GM12878 (cell line): ENCODE data around the gene NRP1. TPM values are rescaled to one million over a fixed set of nuclear protein-coding genes. Genes with fewer than 3 reads are reported as not detected.

Source experiments
- ATAC-seq: fragments of 200-7000 bp; cut with Tn5 transposase; 3 replicates; pipeline ENCODE4 v1.9.1; 2020; ENCODE audit warnings: mild to moderate bottlenecking, moderate library complexity
- BruUV-seq: library from RNA; stranded (reverse); fragments of 400-500 nt; replicated peaks from 2 replicates; lab custom pipeline; 2021; lab: Mats Ljungman, UMichigan
- CTCF ChIA-PET: fragments of 300-600 bp; sonication (Branson Sonifier 250); formaldehyde crosslinking; extraction: SDS; loops from one replicate; lab custom pipeline; 2021; ENCODE audit warnings: inconsistent platforms; lab: Yijun Ruan, JAX
- POLR2A ChIA-PET: fragments of 350-600 bp; formaldehyde crosslinking; extraction: SDS; loops from one replicate; lab custom pipeline; 2021; ENCODE audit warnings: inconsistent platforms; lab: Charles Lee
- RAD21 ChIA-PET: fragments of 300-600 bp; sonication (Branson Sonifier 250); formaldehyde crosslinking; loops from one replicate; lab custom pipeline; 2023; ENCODE audit warnings: antibody characterized with exemption; ENCODE audit not compliant: unreplicated experiment; lab: Charles Lee
- SMC1A ChIA-PET: fragments of 300-600 bp; sonication (Branson Sonifier 250); formaldehyde crosslinking; loops from one replicate; lab custom pipeline; 2023; ENCODE audit not compliant: unreplicated experiment, uncharacterized antibody; lab: Charles Lee
- DNase-seq: peaks from one replicate; pipeline ENCODE4 v3.0.0-alpha.2; 2011; ENCODE audit warnings: low read depth, low spot score
- FAIRE-seq: peaks from 3 replicates; lab custom pipeline; 2011; peaks lifted over from hg19 to GRCh38; lab: Jason Lieb, UNC
- H2AFZ ChIP-seq: 2 replicates; pipeline ENCODE4 v1.6.0; 2011; ENCODE audit warnings: low read depth, low read length, control low read depth; ENCODE audit not compliant: control insufficient read depth
- H3K27ac ChIP-seq: 2 replicates; pipeline ENCODE4 v1.5.1; 2011; ENCODE audit warnings: control low read depth; ENCODE audit not compliant: control insufficient read depth, insufficient read depth
- H3K27me3 ChIP-seq, 2 experiments: replicated peaks in 1 of 2; 2 replicates each; pipeline versions ENCODE4 v1.6.0 to v1.6.1; 2011; ENCODE audit warnings: low read length in 1 of 2; ENCODE audit not compliant: control insufficient read depth in 2 of 2, insufficient read depth in 2 of 2
- H3K36me3 ChIP-seq, 2 experiments: 2 replicates each; pipeline ENCODE4 v1.5.1; 2011; ENCODE audit warnings: low read length in 1 of 2; ENCODE audit not compliant: control insufficient read depth in 2 of 2, insufficient read depth in 2 of 2
- H3K4me1 ChIP-seq: 2 replicates; pipeline ENCODE4 v1.6.1; 2011; ENCODE audit warnings: mild to moderate bottlenecking, low read length, moderate library complexity, mixed read lengths; ENCODE audit not compliant: control insufficient read depth, insufficient read depth
- H3K4me2 ChIP-seq: 2 replicates; pipeline ENCODE4 v1.6.0; 2011; ENCODE audit warnings: control low read depth; ENCODE audit not compliant: control insufficient read depth, insufficient read depth
- H3K4me3 ChIP-seq: fragments of 200-600 bp; sonication (generic); 2 replicates; pipeline ENCODE4 v1.5.1; 2016
- H3K79me2 ChIP-seq: 2 replicates; pipeline ENCODE4 v1.6.0; 2011; ENCODE audit warnings: low read length; ENCODE audit not compliant: control insufficient read depth, insufficient read depth
- H3K9ac ChIP-seq: 2 replicates; pipeline ENCODE4 v1.8.0; 2011; ENCODE audit warnings: low read length, control low read depth, mixed read lengths; ENCODE audit not compliant: control insufficient read depth, insufficient read depth
- H3K9me3 ChIP-seq: replicated peaks from 3 replicates; pipeline ENCODE4 v1.5.1; 2011; ENCODE audit warnings: mild to moderate bottlenecking, low read length; ENCODE audit not compliant: control insufficient read depth, insufficient read depth
- H4K20me1 ChIP-seq: 2 replicates; pipeline ENCODE4 v1.6.0; 2011; ENCODE audit not compliant: control insufficient read depth, insufficient read depth
- CEBPZ ChIP-seq: fragments of 150-350 bp; IDR thresholded peaks from 2 replicates; pipeline ENCODE4 v1.6.1; 2016; ENCODE audit warnings: low read depth, low read length
- CHD2 ChIP-seq: IDR thresholded peaks from 2 replicates; pipeline ENCODE4 v1.6.1; 2011; ENCODE audit warnings: low read depth, low read length, improper control_type of control experiment, borderline replicate concordance
- CTCF ChIP-seq, 3 experiments: IDR thresholded peaks in 2 of 3; conservative IDR thresholded peaks in 1 of 3; 2 replicates each; pipeline ENCODE4 v1.5.1; 2011; ENCODE audit warnings: low read depth in 3 of 3, low read length in 3 of 3, mild to moderate bottlenecking in 3 of 3, control low read depth in 2 of 3, moderate library complexity in 2 of 3, inconsistent platforms in 1 of 3, mixed read lengths in 1 of 3; ENCODE audit not compliant: control insufficient read depth in 2 of 3, insufficient read depth in 1 of 3; ENCODE audit errors: extremely low read depth in 1 of 3
- E2F8 ChIP-seq: fragments of 450-650 bp; IDR thresholded peaks from 2 replicates; pipeline ENCODE4 v1.6.1; 2018; ENCODE audit warnings: mild to moderate bottlenecking, low read depth, moderate library complexity; ENCODE audit not compliant: partially characterized antibody
- MAX ChIP-seq: IDR thresholded peaks from 2 replicates; pipeline ENCODE4 v1.6.1; 2012; ENCODE audit warnings: low read depth, low read length, improper control_type of control experiment
- MXI1 ChIP-seq: fragments of 150-350 bp; IDR thresholded peaks from 2 replicates; pipeline ENCODE4 v1.6.1; 2011; ENCODE audit warnings: low read depth, mild to moderate bottlenecking, inconsistent platforms, low read length, improper control_type of control experiment
- SKIL ChIP-seq: fragments of 450-650 bp; IDR thresholded peaks from 2 replicates; pipeline ENCODE4 v1.6.1; 2017; ENCODE audit warnings: mild to moderate bottlenecking, low read depth, inconsistent platforms; ENCODE audit not compliant: poor library complexity, severe bottlenecking
- WGBS: methylation state at CpG from one replicate; pipeline ENCODE4 v1.1.6; 2016; ENCODE audit warnings: low lambda C conversion rate; ENCODE audit not compliant: insufficient replicate concordance, insufficient coverage; ENCODE audit errors: missing lambda C conversion rate; 5-methylcytosine and 5-hydroxymethylcytosine counted together
- in situ Hi-C: fragments of 300-500 bp; cut with MboI; formaldehyde crosslinking; loops from 9 replicates; pipeline ENCODE4 v1.14.3; 2018; ENCODE audit warnings: mixed read lengths
- intact Hi-C: fragments of 100-400 bp; cut with micrococcal nuclease; formaldehyde crosslinking; loops from one replicate; pipeline ENCODE4 v1.14.2; 2022; ENCODE audit not compliant: unreplicated experiment
- polyA plus RNA-seq, 11 experiments: library from polyadenylated mRNA; depleted of rRNA in 4 of 11; unstranded in 6 of 11; stranded (reverse) in 5 of 11; fragments of >200 nt; fragmentation: Nextera tagmentation in 4 of 11; fragmentation: Illumina TruSeq in 1 of 11; extraction: Ambion mirVana in 4 of 11; extraction: Trizol in 1 of 11; gene quantifications; 1 replicate in 1 of 11; 2 replicates in 10 of 11; pipeline versions ENCODE4 v1.2.1 to v1.2.3, GENCODE V29; 2011 to 2016; ENCODE audit warnings: inconsistent platforms in 2 of 11, missing spikeins in 2 of 11, low read depth in 1 of 11
- total RNA-seq, 4 experiments: library from RNA; depleted of rRNA in 3 of 4; stranded (reverse); fragments of >200 nt in 3 of 4; fragmentation: Illumina TruSeq in 1 of 4; extraction: Trizol in 1 of 4; gene quantifications; 2 replicates each; pipeline versions ENCODE4 v1.2.1 to v1.2.3, GENCODE V29; 2013 to 2021

Gene NRP1
- total and polyA plus RNA-seq, 10 of the 15 experiments (the other 5 are each of a cell fraction or from before 2014, with no cell fraction given), result 0.11 to 12.1 (median 0.52) TPM

GRCh38 chr10:33298110-33298509 lies 36.4 kb downstream of the NRP1 start:
- TF ChIP-seq MAX, result no peak
- TF ChIP-seq SKIL, result no peak
- TF ChIP-seq CHD2, result no peak
- no peak for TF ChIP-seq CTCF (IDR thresholded peaks at IDR 0.05 in 2 of 3, conservative IDR thresholded peaks at IDR 0.05 in 1 of 3; ENCODE audit: control insufficient read depth in 2 of 3, extremely low read depth in 1 of 3, insufficient read depth in 1 of 3, low read depth in 3 of 3, low read length in 3 of 3)
- TF ChIP-seq MXI1, result no peak
- TF ChIP-seq E2F8, result no peak
- TF ChIP-seq CEBPZ, result no peak
- no peaks in the 10 kb centered on the region for H3K36me3 ChIP-seq
- H3K4me1 ChIP-seq, result no peaks in the 10 kb centered on the region
- in situ Hi-C loops (no loop called here), intact Hi-C loops (no loop called here)
- H2AFZ ChIP-seq, result no peak overlapping the region
- no peak overlapping the region for H3K4me2 ChIP-seq
- H3K9ac ChIP-seq, result no peak overlapping the region
- CTCF ChIA-PET, result no interaction called here
- SMC1A ChIA-PET, result no interaction called here
- RAD21 ChIA-PET, result no interaction called here
- POLR2A ChIA-PET, result no interaction called here
- BruUV-seq, result no TSS peak
- H3K79me2 ChIP-seq, result no peaks in the 10 kb centered on the region
- no peaks in the 10 kb centered on the region for H3K9me3 ChIP-seq
- ATAC-seq (no peak), FAIRE-seq (no peak), DNase-seq (no peak)
- no peak overlapping the region for H3K27ac ChIP-seq
- WGBS, result 26% methylated on average over 6 of the region's 6 CpGs
- no peak overlapping the region for H3K4me3 ChIP-seq
- no peaks in the 10 kb centered on the region; the same call in 1 of the 2 replicates for H4K20me1 ChIP-seq
- H3K27me3 ChIP-seq, result no peaks in the 10 kb centered on the region; a peak in 1 of 4 replicates
